Testis (tissue), 3 donors: ENCODE data around the gene TM4SF1. TPM values are rescaled to one million over a fixed set of nuclear protein-coding genes. Genes with fewer than 3 reads are reported as not detected.

Source experiments
- DNase-seq: peaks from one replicate; pipeline ENCODE4 v3.0.0-alpha.2; 2019
- H3K27ac ChIP-seq, 2 donors: fragments of 200-600 bp; sonication (generic); one replicate each; pipeline ENCODE4 v1.5.1; 2019
- H3K27me3 ChIP-seq: fragments of 200-600 bp; sonication (generic); one replicate; pipeline ENCODE4 v1.5.1; 2019
- H3K36me3 ChIP-seq: fragments of 200-600 bp; sonication (generic); one replicate; pipeline ENCODE4 v1.5.1; 2017; ENCODE audit warnings: low read depth; ENCODE audit errors: missing control alignments
- H3K4me1 ChIP-seq: fragments of 200-600 bp; sonication (generic); one replicate; pipeline ENCODE4 v1.5.1; 2019
- H3K4me3 ChIP-seq, 2 donors: fragments of 200-600 bp; sonication (generic); one replicate each; pipeline ENCODE4 v1.5.1; 2017 to 2019
- H3K9me3 ChIP-seq: fragments of 200-600 bp; sonication (generic); one replicate; pipeline ENCODE4 v1.5.1; 2017
- POLR2A ChIP-seq: fragments of 450-650 bp; IDR thresholded peaks from one replicate; pipeline ENCODE4 v1.6.1; 2017; ENCODE audit warnings: antibody characterized with exemption, mild to moderate bottlenecking, moderate library complexity
- WGBS, 2 donors: methylation state at CpG; one replicate each; pipeline ENCODE4 v1.1.5; 2018; 5-methylcytosine and 5-hydroxymethylcytosine counted together
- intact Hi-C: fragments of 100-400 bp; cut with DNase I; formaldehyde crosslinking; loops from one replicate; pipeline ENCODE4 v1.15.1; 2023; ENCODE audit warnings: low total_unique reads
- polyA plus RNA-seq: library from polyadenylated mRNA; stranded (reverse); fragments of 350-450 nt; fragmentation: Illumina TruSeq; extraction: RNeasy Lipid Tissue Mini Kit (QIAGEN cat#74804); gene quantifications from one replicate; pipeline ENCODE4 v1.2.3, GENCODE V29; 2014; ENCODE audit warnings: low read depth, low replicate concordance; ENCODE audit not compliant: insufficient read depth
- total RNA-seq, 2 donors: library from RNA; depleted of rRNA; stranded (reverse); fragments of >200 nt; gene quantifications; one replicate each; pipeline ENCODE4 v1.2.3, GENCODE V29; 2016
- TF ChIP-seq, protein P1 (sequence below), 3 experiments: fragments of 450-650 bp in 2 of 3; fragments of 200-600 bp in 1 of 3; sonication (generic) in 1 of 3; IDR thresholded peaks; one replicate each; pipeline ENCODE4 v1.5.1; 2016 to 2019; ENCODE audit warnings: antibody characterized with exemption in 3 of 3, mild to moderate bottlenecking in 2 of 3, moderate library complexity in 1 of 3

The TM4SF1 gene
- total and polyA plus RNA-seq, 3 donors from 2014 or later, result 16.2 to 62.7 (median 24.9) TPM

DNA sequence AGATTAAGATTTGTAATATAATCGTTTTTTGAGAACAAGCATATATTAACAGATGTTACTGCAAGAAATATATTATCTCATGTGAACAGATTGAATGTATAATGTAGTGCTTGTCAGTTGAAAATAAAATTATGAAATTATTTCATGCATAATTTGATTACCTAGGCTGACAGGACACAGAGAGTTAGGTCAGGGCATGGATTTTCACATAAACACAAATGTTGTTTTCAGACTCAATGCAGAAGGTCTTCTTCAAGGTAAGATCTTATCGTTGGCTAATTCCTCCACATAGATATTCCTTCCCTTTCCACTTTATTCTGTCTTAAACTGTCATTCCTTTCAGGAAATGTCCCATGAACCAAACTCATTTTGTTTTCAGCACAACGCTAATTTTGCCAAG, 20.1 kb upstream of the TM4SF1 start:
- no peak for DNase-seq
- TF ChIP-seq POLR2A, result no peak
- TF ChIP-seq, protein P1, sequence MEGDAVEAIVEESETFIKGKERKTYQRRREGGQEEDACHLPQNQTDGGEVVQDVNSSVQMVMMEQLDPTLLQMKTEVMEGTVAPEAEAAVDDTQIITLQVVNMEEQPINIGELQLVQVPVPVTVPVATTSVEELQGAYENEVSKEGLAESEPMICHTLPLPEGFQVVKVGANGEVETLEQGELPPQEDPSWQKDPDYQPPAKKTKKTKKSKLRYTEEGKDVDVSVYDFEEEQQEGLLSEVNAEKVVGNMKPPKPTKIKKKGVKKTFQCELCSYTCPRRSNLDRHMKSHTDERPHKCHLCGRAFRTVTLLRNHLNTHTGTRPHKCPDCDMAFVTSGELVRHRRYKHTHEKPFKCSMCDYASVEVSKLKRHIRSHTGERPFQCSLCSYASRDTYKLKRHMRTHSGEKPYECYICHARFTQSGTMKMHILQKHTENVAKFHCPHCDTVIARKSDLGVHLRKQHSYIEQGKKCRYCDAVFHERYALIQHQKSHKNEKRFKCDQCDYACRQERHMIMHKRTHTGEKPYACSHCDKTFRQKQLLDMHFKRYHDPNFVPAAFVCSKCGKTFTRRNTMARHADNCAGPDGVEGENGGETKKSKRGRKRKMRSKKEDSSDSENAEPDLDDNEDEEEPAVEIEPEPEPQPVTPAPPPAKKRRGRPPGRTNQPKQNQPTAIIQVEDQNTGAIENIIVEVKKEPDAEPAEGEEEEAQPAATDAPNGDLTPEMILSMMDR (IDR thresholded peaks at IDR 0.05), result no peak
- Histone ChIP-seq H3K36me3 (no peaks in the 10 kb centered on the region), H3K27ac (no peak overlapping the region), H3K4me3 (no peak overlapping the region), H3K27me3 (no peaks in the 10 kb centered on the region), H3K4me1 (peaks cover 6% of the 10 kb centered on the region), H3K9me3 (no peaks in the 10 kb centered on the region)
- 79 to 83% methylated on average over 3 of the region's 3 CpGs for WGBS, 2 donors
- intact Hi-C loops, result loop anchor here (10.0 kb wide), 1 partner anchor 87 kb away; no protein-coding TSS in a partner anchor

DNA sequence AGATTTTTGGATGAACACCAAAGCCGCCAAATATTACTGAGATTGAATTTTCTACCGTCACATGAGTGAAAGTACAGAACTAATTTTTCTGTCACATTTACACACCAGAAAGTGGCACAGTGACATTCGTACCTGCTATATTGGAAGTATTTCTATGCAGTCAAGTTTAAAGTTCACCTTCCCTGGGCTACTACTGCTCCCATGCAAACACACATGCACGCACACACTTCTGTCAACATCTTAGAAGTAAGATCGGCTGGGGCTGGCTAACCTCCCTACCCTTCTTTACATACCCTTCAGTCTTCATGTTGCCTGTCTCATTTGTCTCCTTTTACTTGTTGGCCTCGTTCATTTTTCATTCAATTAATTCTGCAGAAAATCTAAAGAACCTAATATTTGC, 19.0 kb upstream of the TM4SF1 start:
- Histone ChIP-seq H3K27me3 (no peaks in the 10 kb centered on the region), H3K4me3 (no peak overlapping the region), H3K36me3 (no peaks in the 10 kb centered on the region), H3K4me1 (peaks cover 6% of the 10 kb centered on the region), H3K9me3 (no peaks in the 10 kb centered on the region), H3K27ac (no peak overlapping the region)
- 93% methylated on average over 6 of the region's 6 CpGs for WGBS, 2 donors
- no peak for TF ChIP-seq POLR2A
- TF ChIP-seq, protein P1 (IDR thresholded peaks at IDR 0.05), result no peak
- intact Hi-C loops, result loop anchor here (10.0 kb wide), 1 partner anchor 88 kb away; no protein-coding TSS in a partner anchor
- no peak for DNase-seq

DNA sequence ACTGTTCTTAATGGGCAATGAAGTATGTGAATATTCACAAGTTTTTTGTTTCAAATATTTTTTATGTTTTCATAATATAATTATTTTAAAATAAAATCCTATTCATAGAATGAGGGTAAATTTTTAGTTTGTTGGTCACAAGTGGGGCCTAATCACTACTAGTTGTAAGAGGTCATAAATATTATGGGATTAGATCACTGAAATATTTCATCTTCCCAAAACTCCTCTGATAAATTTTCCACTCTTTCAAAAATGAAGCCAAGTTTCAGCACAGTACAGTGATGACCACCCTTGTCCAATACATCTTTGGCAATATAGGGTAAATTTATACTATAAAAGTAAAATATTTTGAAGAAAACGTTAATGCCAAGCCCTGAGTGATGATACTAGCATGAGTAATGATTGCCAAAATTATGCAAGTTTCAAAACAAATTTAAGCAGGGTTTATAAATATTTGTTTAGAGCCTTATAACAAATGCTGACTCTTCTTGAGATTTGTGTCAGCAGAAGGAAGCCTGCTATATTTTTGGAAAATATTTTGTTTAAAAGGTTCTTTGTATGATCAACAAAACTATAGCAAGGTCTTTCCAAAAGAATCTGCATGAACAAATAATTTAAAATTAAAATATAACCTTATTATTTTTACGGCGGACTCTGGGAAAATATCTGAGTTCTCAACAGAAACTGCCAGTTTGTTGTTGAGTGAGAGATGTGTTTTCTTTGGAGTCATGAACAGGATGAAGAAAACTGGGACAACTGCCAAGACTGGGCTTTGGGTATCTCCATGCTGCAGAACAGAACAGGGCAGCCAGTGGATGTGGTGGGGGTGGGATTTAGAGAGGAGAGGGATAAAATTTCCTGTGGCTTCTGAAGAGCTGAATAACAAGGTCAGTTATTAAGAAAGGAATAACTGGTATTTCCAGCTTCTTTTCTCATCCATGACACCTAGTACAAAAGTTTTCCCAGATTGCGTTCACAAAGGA, 17.9 kb upstream of the TM4SF1 start:
- H3K4me3 ChIP-seq, result no peak overlapping the region
- TF ChIP-seq, protein P1 (IDR thresholded peaks at IDR 0.05), result no peak
- no peak for TF ChIP-seq POLR2A
- intact Hi-C loops, result loop anchor here (10.0 kb wide), 1 partner anchor 89 kb away; no protein-coding TSS in a partner anchor
- H3K27me3 ChIP-seq, result no peaks in the 10 kb centered on the region
- H3K4me1 ChIP-seq, result peaks cover 6% of the 10 kb centered on the region
- H3K9me3 ChIP-seq, result no peaks in the 10 kb centered on the region
- no peak for DNase-seq
- H3K36me3 ChIP-seq, result no peaks in the 10 kb centered on the region
- 52 to 55% methylated on average over 4 of the region's 4 CpGs for WGBS, 2 donors
- peak overlapping the region in 1 of 2 donors; percentile 20 for H3K27ac ChIP-seq

- Histone ChIP-seq H3K36me3 (no peaks in the 10 kb centered on the region), H3K4me1 (peaks cover 6% of the 10 kb centered on the region), H3K27me3 (no peaks in the 10 kb centered on the region), H3K27ac (no peak overlapping the region), H3K4me3 (no peak overlapping the region), H3K9me3 (no peaks in the 10 kb centered on the region)
- DNase-seq, result peak; percentile 86
- intact Hi-C loops, result loop anchor here (10.0 kb wide), 1 partner anchor 91 kb away; no protein-coding TSS in a partner anchor
- 57 to 72% methylated on average over 4 of the region's 4 CpGs for WGBS, 2 donors
- TF ChIP-seq POLR2A, result no peak
- TF ChIP-seq, protein P1 (IDR thresholded peaks at IDR 0.05), result peak; percentile 60 to 72 (median 64)
Measured at GRCh38 chr3:149393345-149394160, 16.1 kb upstream of the TM4SF1 start.
